GM06990 (cell line): Measurements from ENCODE around the gene TMPRSS9.
"Not testable (repeated sequence)": the region's sequence is repeated elsewhere in the genome, so short reads cannot be mapped to it uniquely, and the experiment has no call there.

Experiments used
- DNase-seq: peaks from one replicate; pipeline ENCODE4 v3.0.0-alpha.2; 2011; ENCODE audit not compliant: insufficient read length; ENCODE audit errors: extremely low read depth
- H3K27me3 ChIP-seq: replicated peaks from 2 replicates; pipeline ENCODE4 v1.6.0; 2011; ENCODE audit warnings: low read length; ENCODE audit not compliant: control insufficient read depth, insufficient read depth
- H3K36me3 ChIP-seq: 2 replicates; pipeline ENCODE4 v1.5.1; 2011; ENCODE audit warnings: low read length; ENCODE audit not compliant: control insufficient read depth, insufficient read depth
- H3K4me3 ChIP-seq: replicated peaks from 2 replicates; pipeline ENCODE4 v1.5.1; 2011; ENCODE audit warnings: low read depth, mild to moderate bottlenecking, control low read depth, low read length
- CTCF ChIP-seq: IDR thresholded peaks from 2 replicates; pipeline ENCODE4 v1.5.1; 2011; ENCODE audit warnings: low read length, control low read depth, mild to moderate bottlenecking, inconsistent platforms; ENCODE audit not compliant: insufficient read depth, poor library complexity, severe bottlenecking

The TMPRSS9 gene

GRCh38 chr19:2460245-2460644 is 100.2 kb downstream of the TMPRSS9 start:
- no peaks in the 10 kb centered on the region for H3K27me3 ChIP-seq
- TF ChIP-seq CTCF = no peak
- no peak for DNase-seq
- no peak overlapping the region for H3K4me3 ChIP-seq
- no peaks in the 10 kb centered on the region for H3K36me3 ChIP-seq

GRCh38 chr19:2461751-2462634 is 101.9 kb downstream of the TMPRSS9 start:
- H3K27me3 ChIP-seq = no peaks in the 10 kb centered on the region
- H3K36me3 ChIP-seq = no peaks in the 10 kb centered on the region
- peak; percentile 2 for TF ChIP-seq CTCF
- peak; percentile 80 for DNase-seq
- H3K4me3 ChIP-seq = peak overlapping the region; percentile 83

- Histone ChIP-seq H3K36me3 (no peaks in the 10 kb centered on the region), H3K27me3 (no peaks in the 10 kb centered on the region), H3K4me3 (peak overlapping the region; percentile 83)
- no peak for DNase-seq
- no peak for TF ChIP-seq CTCF
These were observed 102.8 kb downstream of the TMPRSS9 start for GRCh38 chr19:2462635-2463421.

- DNase-seq, H3K4me3 ChIP-seq, H3K36me3 ChIP-seq, H3K27me3 ChIP-seq: not testable (repeated sequence)
These were observed 103.6 kb downstream of the TMPRSS9 start for GRCh38 chr19:2463694-2464093.

GRCh38 chr19:2464389-2464788 is 104.3 kb downstream of the TMPRSS9 start:
- Histone ChIP-seq H3K36me3 (no peaks in the 10 kb centered on the region), H3K4me3 (no peak overlapping the region), H3K27me3 (no peaks in the 10 kb centered on the region)
- TF ChIP-seq CTCF = no peak
- DNase-seq = no peak

- Histone ChIP-seq H3K36me3 (no peaks in the 10 kb centered on the region), H3K27me3 (no peaks in the 10 kb centered on the region), H3K4me3 (no peak overlapping the region)
- DNase-seq = no peak
- TF ChIP-seq CTCF = no peak
These were observed 108.5 kb downstream of the TMPRSS9 start for GRCh38 chr19:2468596-2468995.
